Erythroblast (primary cell): Measurements from ENCODE around the gene ERI2.

Source experiments
- GATA1 ChIP-seq: IDR thresholded peaks from 2 replicates; pipeline ENCODE4 v1.6.1; 2011; ENCODE audit warnings: low read depth, mild to moderate bottlenecking, control low read depth, low read length, moderate library complexity
- POLR2A ChIP-seq: IDR thresholded peaks from 2 replicates; pipeline ENCODE4 v1.6.1; 2011; ENCODE audit warnings: mild to moderate bottlenecking, low read length

GRCh38 chr16:20849589-20850390 lies 43.5 kb upstream of the ERI2 start:
- TF ChIP-seq POLR2A (no peak), GATA1 (no peak)
